ENCODE data around the gene TARS3. TPM values are rescaled to one million over a fixed set of nuclear protein-coding genes. Genes with fewer than 3 reads are reported as not detected.
"Not testable (repeated sequence)": the region's sequence is repeated elsewhere in the genome, so short reads cannot be mapped to it uniquely, and the experiment has no call there.

TARS3 gene
- total and polyA plus RNA-seq, 2 donors: 13.2 to 14.6 TPM

- Histone ChIP-seq H3K27me3 (ENCODE audit: control insufficient read depth in 2 of 2, insufficient read depth in 1 of 2, low read length in 1 of 2) (no peaks in the 10 kb centered on the region), H3K4me3 (ENCODE audit: low read length in 2 of 2) (no peak overlapping the region), H3K36me3 (ENCODE audit: control insufficient read depth in 2 of 2, insufficient read depth in 2 of 2, low read length in 1 of 2) (peaks cover 32 to 52% of the 10 kb centered on the region in 2 donors), H3K27ac (ENCODE audit: low read depth in 1 of 2, low read length in 1 of 2) (no peak overlapping the region), H3K4me1 (ENCODE audit: control insufficient read depth in 2 of 2, insufficient read depth in 2 of 2, low read length in 2 of 2) (no peaks in the 10 kb centered on the region), H3K9me3 (ENCODE audit: control insufficient read depth in 2 of 2, insufficient read depth in 1 of 2, low read length in 1 of 2) (no peaks in the 10 kb centered on the region)
- WGBS: 86% methylated on average over 1 of the region's 1 CpG
- peak in 3 of 9 donors; percentile 5 to 51 (median 24) for DNase-seq (ENCODE audit: low read depth in 6 of 9, low spot score in 9 of 9)
Observed at GRCh38 chr15:101641894-101642293, 82.4 kb downstream of the TARS3 start.

- no peak overlapping the region for H3K4me3 ChIP-seq (ENCODE audit: low read length in 2 of 2)
Observed at GRCh38 chr15:101641129-101641764, 83.0 kb downstream of the TARS3 start.

GRCh38 chr15:101639667-101640066 lies 84.6 kb downstream of the TARS3 start:
- 96% methylated on average over 4 of the region's 4 CpGs for WGBS
- peaks cover 19 to 32% of the 10 kb centered on the region in 2 donors for H3K36me3 ChIP-seq (ENCODE audit: control insufficient read depth in 2 of 2, insufficient read depth in 2 of 2, low read length in 1 of 2)
- H3K27ac ChIP-seq (ENCODE audit: low read depth in 1 of 2, low read length in 1 of 2): no peak overlapping the region

More at GRCh38 chr15:101641129-101641764, 83.0 kb downstream of the TARS3 start:
- Histone ChIP-seq H3K4me1 (ENCODE audit: control insufficient read depth in 2 of 2, insufficient read depth in 2 of 2, low read length in 2 of 2) (no peaks in the 10 kb centered on the region), H3K9me3 (ENCODE audit: control insufficient read depth in 2 of 2, insufficient read depth in 1 of 2, low read length in 1 of 2) (no peaks in the 10 kb centered on the region), H3K36me3 (ENCODE audit: control insufficient read depth in 2 of 2, insufficient read depth in 2 of 2, low read length in 1 of 2) (peaks cover 27 to 46% of the 10 kb centered on the region in 2 donors), H3K27ac (ENCODE audit: low read depth in 1 of 2, low read length in 1 of 2) (no peak overlapping the region), H3K27me3 (ENCODE audit: control insufficient read depth in 2 of 2, insufficient read depth in 1 of 2, low read length in 1 of 2) (no peaks in the 10 kb centered on the region)
- peak; percentile 37 to 86 (median 67) for DNase-seq (ENCODE audit: low read depth in 6 of 9, low spot score in 9 of 9)
- WGBS: 36% methylated on average over 8 of the region's 8 CpGs

GRCh38 chr15:101637919-101638318 lies 86.4 kb downstream of the TARS3 start:
- no peaks in the 10 kb centered on the region for H3K9me3 ChIP-seq (ENCODE audit: control insufficient read depth in 2 of 2, insufficient read depth in 1 of 2, low read length in 1 of 2)
- H3K27me3 ChIP-seq (ENCODE audit: control insufficient read depth in 2 of 2, insufficient read depth in 1 of 2, low read length in 1 of 2): no peaks in the 10 kb centered on the region
- H3K4me3 ChIP-seq (ENCODE audit: low read length in 2 of 2): no peak overlapping the region
- WGBS: 93% methylated on average over 3 of the region's 3 CpGs
- no peaks in the 10 kb centered on the region for H3K4me1 ChIP-seq (ENCODE audit: control insufficient read depth in 2 of 2, insufficient read depth in 2 of 2, low read length in 2 of 2)
- no peak overlapping the region for H3K27ac ChIP-seq (ENCODE audit: low read depth in 1 of 2, low read length in 1 of 2)
- H3K36me3 ChIP-seq (ENCODE audit: control insufficient read depth in 2 of 2, insufficient read depth in 2 of 2, low read length in 1 of 2): peaks cover 16 to 19% of the 10 kb centered on the region in 2 donors
- DNase-seq (ENCODE audit: low read depth in 6 of 9, low spot score in 9 of 9): no peak

More at GRCh38 chr15:101639667-101640066, 84.6 kb downstream of the TARS3 start:
- no peaks in the 10 kb centered on the region for H3K9me3 ChIP-seq (ENCODE audit: control insufficient read depth in 2 of 2, insufficient read depth in 1 of 2, low read length in 1 of 2)
- H3K27me3 ChIP-seq (ENCODE audit: control insufficient read depth in 2 of 2, insufficient read depth in 1 of 2, low read length in 1 of 2): no peaks in the 10 kb centered on the region
- H3K4me1 ChIP-seq (ENCODE audit: control insufficient read depth in 2 of 2, insufficient read depth in 2 of 2, low read length in 2 of 2): no peaks in the 10 kb centered on the region
- H3K4me3 ChIP-seq (ENCODE audit: low read length in 2 of 2): no peak overlapping the region
- DNase-seq (ENCODE audit: low read depth in 6 of 9, low spot score in 9 of 9): no peak

- Histone ChIP-seq H3K27me3 (ENCODE audit: control insufficient read depth in 2 of 2, insufficient read depth in 1 of 2, low read length in 1 of 2) (no peaks in the 10 kb centered on the region), H3K27ac (ENCODE audit: low read depth in 1 of 2, low read length in 1 of 2) (no peak overlapping the region), H3K36me3 (ENCODE audit: control insufficient read depth in 2 of 2, insufficient read depth in 2 of 2, low read length in 1 of 2) (peaks cover 15 to 16% of the 10 kb centered on the region in 2 donors), H3K4me1 (ENCODE audit: control insufficient read depth in 2 of 2, insufficient read depth in 2 of 2, low read length in 2 of 2) (no peaks in the 10 kb centered on the region), H3K4me3 (ENCODE audit: low read length in 2 of 2) (no peak overlapping the region), H3K9me3 (ENCODE audit: control insufficient read depth in 2 of 2, insufficient read depth in 1 of 2, low read length in 1 of 2) (no peaks in the 10 kb centered on the region)
- WGBS: 95% methylated on average over 6 of the region's 6 CpGs
- no peak for DNase-seq (ENCODE audit: low read depth in 6 of 9, low spot score in 9 of 9)
Observed at GRCh38 chr15:101637516-101637915, 86.8 kb downstream of the TARS3 start.

- Histone ChIP-seq H3K4me3 (ENCODE audit: low read length in 2 of 2) (no peak overlapping the region), H3K27ac (ENCODE audit: low read depth in 1 of 2, low read length in 1 of 2) (no peak overlapping the region), H3K27me3 (ENCODE audit: control insufficient read depth in 2 of 2, insufficient read depth in 1 of 2, low read length in 1 of 2) (no peaks in the 10 kb centered on the region), H3K36me3 (ENCODE audit: control insufficient read depth in 2 of 2, insufficient read depth in 2 of 2, low read length in 1 of 2) (peaks cover 11 to 12% of the 10 kb centered on the region in 2 donors), H3K9me3 (ENCODE audit: control insufficient read depth in 2 of 2, insufficient read depth in 1 of 2, low read length in 1 of 2) (no peaks in the 10 kb centered on the region), H3K4me1 (ENCODE audit: control insufficient read depth in 2 of 2, insufficient read depth in 2 of 2, low read length in 2 of 2) (no peaks in the 10 kb centered on the region)
- 96% methylated on average over 3 of the region's 3 CpGs for WGBS
- DNase-seq (ENCODE audit: low read depth in 6 of 9, low spot score in 9 of 9): no peak
Observed at GRCh38 chr15:101637038-101637437, 87.2 kb downstream of the TARS3 start.

GRCh38 chr15:101635944-101636727 lies 88.1 kb downstream of the TARS3 start:
- WGBS: 93% methylated on average over 7 of the region's 7 CpGs
- H3K27ac ChIP-seq (ENCODE audit: low read depth in 1 of 2, low read length in 1 of 2): no peak overlapping the region
- no peak for DNase-seq (ENCODE audit: low read depth in 6 of 9, low spot score in 9 of 9)
- no peaks in the 10 kb centered on the region for H3K4me1 ChIP-seq (ENCODE audit: control insufficient read depth in 2 of 2, insufficient read depth in 2 of 2, low read length in 2 of 2)
- H3K27me3 ChIP-seq (ENCODE audit: control insufficient read depth in 2 of 2, insufficient read depth in 1 of 2, low read length in 1 of 2): no peaks in the 10 kb centered on the region
- peaks cover 11 to 12% of the 10 kb centered on the region in 2 donors for H3K36me3 ChIP-seq (ENCODE audit: control insufficient read depth in 2 of 2, insufficient read depth in 2 of 2, low read length in 1 of 2)
- no peak overlapping the region for H3K4me3 ChIP-seq (ENCODE audit: low read length in 2 of 2)
- no peaks in the 10 kb centered on the region for H3K9me3 ChIP-seq (ENCODE audit: control insufficient read depth in 2 of 2, insufficient read depth in 1 of 2, low read length in 1 of 2)

- Histone ChIP-seq H3K4me3 (ENCODE audit: low read length in 2 of 2) (no peak overlapping the region), H3K9me3 (ENCODE audit: control insufficient read depth in 2 of 2, insufficient read depth in 1 of 2, low read length in 1 of 2) (no peaks in the 10 kb centered on the region), H3K27ac (ENCODE audit: low read depth in 1 of 2, low read length in 1 of 2) (no peak overlapping the region), H3K27me3 (ENCODE audit: control insufficient read depth in 2 of 2, insufficient read depth in 1 of 2, low read length in 1 of 2) (no peaks in the 10 kb centered on the region), H3K36me3 (ENCODE audit: control insufficient read depth in 2 of 2, insufficient read depth in 2 of 2, low read length in 1 of 2) (peaks cover 0 to 4% of the 10 kb centered on the region in 2 donors), H3K4me1 (ENCODE audit: control insufficient read depth in 2 of 2, insufficient read depth in 2 of 2, low read length in 2 of 2) (no peaks in the 10 kb centered on the region)
- DNase-seq (ENCODE audit: low read depth in 6 of 9, low spot score in 9 of 9): no peak
- 99% methylated on average over 3 of the region's 3 CpGs for WGBS
Observed at GRCh38 chr15:101633356-101633755, 90.9 kb downstream of the TARS3 start.

- DNase-seq (ENCODE audit: low read depth in 6 of 9, low spot score in 9 of 9); H3K9me3 ChIP-seq (ENCODE audit: control insufficient read depth in 2 of 2, insufficient read depth in 1 of 2, low read length in 1 of 2): not testable (repeated sequence)
- 96% methylated on average over 15 of the region's 15 CpGs for WGBS
Observed at GRCh38 chr15:101626729-101627128, 97.5 kb downstream of the TARS3 start.

More at GRCh38 chr15:101626729-101627128, 97.5 kb downstream of the TARS3 start:
- H3K36me3 ChIP-seq (ENCODE audit: control insufficient read depth in 2 of 2, insufficient read depth in 2 of 2, low read length in 1 of 2); H3K27me3 ChIP-seq (ENCODE audit: control insufficient read depth in 2 of 2, insufficient read depth in 1 of 2, low read length in 1 of 2); H3K27ac ChIP-seq (ENCODE audit: low read depth in 1 of 2, low read length in 1 of 2); H3K4me1 ChIP-seq (ENCODE audit: control insufficient read depth in 2 of 2, insufficient read depth in 2 of 2, low read length in 2 of 2); H3K4me3 ChIP-seq (ENCODE audit: low read length in 2 of 2): not testable (repeated sequence)
